ENCODE measurements around the gene PHF14.
"Not testable (repeated sequence)": the region's sequence is repeated elsewhere in the genome, so short reads cannot be mapped to it uniquely, and the experiment has no call there.

GRCh38 chr7:10995482-10996166 lies 22.0 kb downstream of the PHF14 start:
- TF ChIP-seq, protein P1, sequence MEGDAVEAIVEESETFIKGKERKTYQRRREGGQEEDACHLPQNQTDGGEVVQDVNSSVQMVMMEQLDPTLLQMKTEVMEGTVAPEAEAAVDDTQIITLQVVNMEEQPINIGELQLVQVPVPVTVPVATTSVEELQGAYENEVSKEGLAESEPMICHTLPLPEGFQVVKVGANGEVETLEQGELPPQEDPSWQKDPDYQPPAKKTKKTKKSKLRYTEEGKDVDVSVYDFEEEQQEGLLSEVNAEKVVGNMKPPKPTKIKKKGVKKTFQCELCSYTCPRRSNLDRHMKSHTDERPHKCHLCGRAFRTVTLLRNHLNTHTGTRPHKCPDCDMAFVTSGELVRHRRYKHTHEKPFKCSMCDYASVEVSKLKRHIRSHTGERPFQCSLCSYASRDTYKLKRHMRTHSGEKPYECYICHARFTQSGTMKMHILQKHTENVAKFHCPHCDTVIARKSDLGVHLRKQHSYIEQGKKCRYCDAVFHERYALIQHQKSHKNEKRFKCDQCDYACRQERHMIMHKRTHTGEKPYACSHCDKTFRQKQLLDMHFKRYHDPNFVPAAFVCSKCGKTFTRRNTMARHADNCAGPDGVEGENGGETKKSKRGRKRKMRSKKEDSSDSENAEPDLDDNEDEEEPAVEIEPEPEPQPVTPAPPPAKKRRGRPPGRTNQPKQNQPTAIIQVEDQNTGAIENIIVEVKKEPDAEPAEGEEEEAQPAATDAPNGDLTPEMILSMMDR (conservative IDR thresholded peaks at IDR 0.05) = not testable (repeated sequence)
- TF ChIP-seq ZFX (IDR thresholded peaks at IDR 0.05) = not testable (repeated sequence)
